Stimulated activated CD4-positive, alpha-beta T cell treated with anti-CD3 and anti-CD28 coated beads, Interleukin-2, amount 100 ng/mL, for 4 hours (primary cell): ENCODE measurements around the gene OR52A1.
"Not testable (repeated sequence)": the region's sequence is repeated elsewhere in the genome, so short reads cannot be mapped to it uniquely, and the experiment has no call there.

Source experiments
- DNase-seq: peaks from one replicate; pipeline ENCODE4 v3.0.0-alpha.2; 2020; ENCODE audit warnings: low read depth

OR52A1 gene

GRCh38 chr11:5154657-5155056 lies at the start of gene OR52A1:
Gene OR52A1, minus strand, starts transcription at chr11:5154757. Its CDS starts 2,388 bp downstream, at chr11:5152369.
- DNase-seq = no peak

- DNase-seq = no peak
These were observed 48.8 kb upstream of the OR52A1 start for GRCh38 chr11:5203366-5203765.

- DNase-seq = no peak
These were observed 46.0 kb upstream of the OR52A1 start, which contains the start of gene OR51V1 for GRCh38 chr11:5200582-5200981. Gene OR51V1, minus strand, starts transcription at chr11:5200682. Its CDS starts 0 bp downstream, at chr11:5200682.

GRCh38 chr11:5198285-5198684 lies 43.7 kb upstream of the OR52A1 start:
- no peak for DNase-seq

GRCh38 chr11:5197536-5197935 lies 43.0 kb upstream of the OR52A1 start:
- DNase-seq = no peak

- no peak for DNase-seq
These were observed 42.2 kb upstream of the OR52A1 start for GRCh38 chr11:5196731-5197130.

GRCh38 chr11:5196067-5196466 lies 41.5 kb upstream of the OR52A1 start:
- no peak for DNase-seq

- no peak for DNase-seq
These were observed 38.2 kb upstream of the OR52A1 start for GRCh38 chr11:5192738-5193137.

GRCh38 chr11:5188201-5188600 lies 33.6 kb upstream of the OR52A1 start:
- DNase-seq = no peak

GRCh38 chr11:5178046-5178837 lies 23.7 kb upstream of the OR52A1 start:
- DNase-seq = no peak

- DNase-seq = no peak
These were observed 20.4 kb upstream of the OR52A1 start for GRCh38 chr11:5174934-5175333.

- no peak for DNase-seq
These were observed 17.3 kb upstream of the OR52A1 start for GRCh38 chr11:5171856-5172255.

GRCh38 chr11:5165898-5166297 lies 11.3 kb upstream of the OR52A1 start:
- DNase-seq = not testable (repeated sequence)

- DNase-seq = not testable (repeated sequence)
These were observed 10.2 kb upstream of the OR52A1 start for GRCh38 chr11:5164807-5165206.

GRCh38 chr11:5161045-5161444 lies 6.5 kb upstream of the OR52A1 start:
- DNase-seq = not testable (repeated sequence)

GRCh38 chr11:5160217-5160616 lies 5.7 kb upstream of the OR52A1 start:
- not testable (repeated sequence) for DNase-seq

- no peak for DNase-seq
These were observed 5.2 kb upstream of the OR52A1 start for GRCh38 chr11:5159806-5160205.

GRCh38 chr11:5153574-5154431 lies 754 bp downstream of the OR52A1 start:
- DNase-seq = no peak

GRCh38 chr11:5151713-5152153 lies 2.8 kb downstream of the OR52A1 start:
- no peak for DNase-seq

- DNase-seq = not testable (repeated sequence)
These were observed 10.4 kb downstream of the OR52A1 start for GRCh38 chr11:5144206-5144605.

GRCh38 chr11:5137996-5138395 lies 16.6 kb downstream of the OR52A1 start, which contains the start of gene OR52A5:
Gene OR52A5, minus strand, starts transcription at chr11:5138356. Its CDS starts 5,714 bp downstream, at chr11:5132642.
- no peak for DNase-seq

GRCh38 chr11:5137014-5137413 lies 17.5 kb downstream of the OR52A1 start:
- no peak for DNase-seq

GRCh38 chr11:5136261-5136660 lies 18.3 kb downstream of the OR52A1 start:
- no peak for DNase-seq
